ENCODE data around the gene LDB2.

Gene LDB2

GRCh38 chr4:16884673-16885460 is 13.6 kb downstream of the LDB2 start:
- no peak for DNase-seq

DNA sequence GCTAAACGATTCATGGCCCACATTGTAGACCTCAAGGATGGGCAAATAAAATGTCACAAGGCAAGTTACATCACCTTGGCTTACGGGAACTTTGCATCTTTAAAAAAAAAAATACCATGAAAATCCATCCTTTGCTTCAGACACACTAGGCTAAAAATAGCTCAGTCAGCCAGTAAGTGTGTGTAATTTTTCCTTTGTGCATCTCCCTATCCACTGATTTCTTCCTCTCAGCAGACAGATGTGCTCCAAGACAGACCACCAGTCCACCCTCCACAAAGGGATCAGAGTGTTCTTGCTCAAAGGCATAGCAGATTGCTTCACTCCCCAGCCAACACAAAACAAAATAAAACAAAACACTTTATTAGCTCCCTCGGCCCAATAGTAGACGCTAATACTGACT is 14.6 kb downstream of the LDB2 start:
- no peak for DNase-seq

- no peak for DNase-seq
These were observed 17.1 kb downstream of the LDB2 start for GRCh38 chr4:16881151-16881884.

DNA sequence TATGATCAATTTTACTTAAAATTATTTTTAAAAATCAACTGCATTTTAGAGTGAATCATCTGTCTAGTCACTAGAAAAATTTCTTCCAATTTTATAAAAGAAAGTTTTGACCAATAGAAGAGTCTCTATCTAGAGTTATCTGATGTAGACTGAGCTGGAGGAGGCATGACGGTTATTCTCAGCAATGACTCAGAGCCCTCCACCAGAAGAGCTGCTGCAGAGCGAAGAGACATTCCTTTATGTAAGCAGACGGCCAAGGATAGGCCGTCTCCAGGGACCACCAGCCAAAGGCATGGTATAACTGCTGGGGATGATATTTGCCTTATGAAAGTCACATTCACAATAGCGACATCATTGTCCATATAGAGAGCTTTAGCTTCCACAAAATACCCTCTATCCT is 23.0 kb downstream of the LDB2 start:
- DNase-seq: no peak

- DNase-seq: no peak
These were observed 28.7 kb downstream of the LDB2 start for GRCh38 chr4:16869594-16870245.

DNA sequence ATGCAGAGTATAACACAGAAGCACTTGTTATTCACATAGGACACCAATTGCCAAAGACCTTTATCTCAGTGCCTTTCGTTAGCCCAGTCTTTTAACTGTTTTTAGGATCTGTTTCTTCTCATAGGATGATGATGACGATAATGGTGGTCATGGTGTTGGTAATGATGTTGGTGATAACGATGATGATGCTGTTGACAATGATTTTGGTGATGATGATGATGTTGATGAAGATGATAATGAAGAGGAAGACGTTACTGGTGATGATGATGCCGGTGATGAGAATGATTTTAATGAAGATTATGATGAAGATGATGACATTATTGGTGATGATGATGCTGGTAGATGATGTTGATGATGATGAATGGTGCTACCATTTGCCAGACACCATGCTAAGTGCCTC is 29.8 kb downstream of the LDB2 start:
- DNase-seq: no peak

DNA sequence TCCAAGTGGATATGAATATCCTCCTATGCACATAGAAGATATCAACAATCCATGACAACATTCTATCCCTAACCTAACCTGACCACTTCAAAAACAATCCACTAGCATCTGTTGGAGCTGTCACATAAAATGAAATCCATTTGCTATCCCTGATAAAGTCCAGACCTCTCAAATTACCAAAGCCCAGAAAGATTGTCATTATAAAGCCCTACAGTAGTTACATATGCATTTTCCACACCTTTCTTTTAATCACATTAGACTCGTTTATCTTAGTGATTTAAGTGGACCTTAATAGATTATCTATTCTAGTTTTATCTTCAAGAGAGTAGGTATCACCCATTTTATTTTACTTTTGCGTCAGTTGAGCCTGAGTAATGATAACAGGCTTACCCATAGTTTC is 30.6 kb downstream of the LDB2 start:
- no peak for DNase-seq

DNA sequence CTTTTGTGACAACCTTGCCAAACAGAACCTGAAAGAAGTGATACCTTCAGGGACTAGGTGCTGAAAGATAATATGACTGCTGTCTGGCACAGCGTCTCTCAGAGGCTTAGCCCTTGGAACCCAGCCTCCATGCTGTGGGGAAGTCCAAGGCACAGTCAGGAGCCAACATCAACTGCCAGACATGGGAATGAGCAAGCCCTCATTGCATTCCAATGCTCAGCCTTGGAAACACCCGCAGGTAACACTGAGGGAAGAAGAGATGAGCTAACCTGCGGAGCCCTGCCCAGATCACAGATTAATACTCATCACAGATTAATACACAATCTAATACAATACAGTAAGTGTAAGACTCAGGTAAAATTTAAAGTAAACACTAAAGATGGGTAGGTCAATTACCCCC is 31.5 kb downstream of the LDB2 start:
- no peak for DNase-seq

- no peak for DNase-seq
These were observed 32.6 kb downstream of the LDB2 start for GRCh38 chr4:16865897-16866283.

DNA sequence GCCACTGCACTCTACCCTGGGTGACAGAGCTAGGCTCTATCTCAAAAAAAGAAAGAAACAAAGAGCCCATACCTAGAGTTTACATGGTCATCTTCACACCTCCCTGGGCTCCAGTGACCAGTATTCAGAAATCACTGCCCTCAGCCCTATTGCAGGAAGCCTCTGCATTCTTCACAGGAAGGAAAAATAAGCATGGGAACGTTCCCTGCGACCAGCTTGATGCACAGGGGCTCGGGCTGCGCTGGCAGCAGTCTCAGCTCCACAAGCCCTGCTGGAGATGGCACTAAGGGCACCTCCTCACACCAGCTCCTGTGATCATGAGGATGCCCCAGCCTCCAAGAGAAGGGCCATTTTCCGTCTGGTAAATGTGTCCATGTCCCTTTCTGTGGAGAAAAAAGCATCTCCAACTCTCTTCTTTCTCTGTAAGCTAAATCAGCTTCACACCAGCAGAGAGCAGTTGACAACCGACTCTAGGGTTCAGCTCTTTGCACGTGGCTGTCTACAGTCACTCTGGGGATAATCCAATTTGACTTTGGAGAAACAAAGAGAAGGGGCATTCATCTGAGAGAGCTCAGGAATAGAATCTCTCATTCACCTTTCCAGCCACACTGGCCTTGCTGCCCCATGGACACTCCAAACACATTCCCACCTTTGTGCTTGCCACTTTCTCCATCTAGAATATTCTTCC is 33.1 kb downstream of the LDB2 start:
- DNase-seq: no peak

DNA sequence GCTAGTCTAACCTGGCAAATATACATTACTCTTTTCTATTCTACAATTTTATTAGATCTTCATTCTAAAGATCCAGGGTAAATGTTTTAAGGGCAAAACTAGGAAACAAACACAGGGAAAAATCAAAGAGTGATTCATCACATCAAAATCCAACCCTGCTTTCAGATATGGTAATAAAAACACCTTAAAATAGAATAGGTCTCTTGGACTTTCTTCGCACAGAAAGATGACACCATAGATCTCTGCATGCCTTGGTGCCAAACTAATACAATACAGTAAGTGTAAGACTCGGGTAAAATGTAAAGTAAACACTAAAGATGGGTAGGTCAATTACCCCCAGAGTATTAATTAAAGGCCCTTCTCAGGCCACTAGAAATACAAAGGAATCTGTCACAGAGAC is 34.2 kb downstream of the LDB2 start:
- DNase-seq: no peak

DNA sequence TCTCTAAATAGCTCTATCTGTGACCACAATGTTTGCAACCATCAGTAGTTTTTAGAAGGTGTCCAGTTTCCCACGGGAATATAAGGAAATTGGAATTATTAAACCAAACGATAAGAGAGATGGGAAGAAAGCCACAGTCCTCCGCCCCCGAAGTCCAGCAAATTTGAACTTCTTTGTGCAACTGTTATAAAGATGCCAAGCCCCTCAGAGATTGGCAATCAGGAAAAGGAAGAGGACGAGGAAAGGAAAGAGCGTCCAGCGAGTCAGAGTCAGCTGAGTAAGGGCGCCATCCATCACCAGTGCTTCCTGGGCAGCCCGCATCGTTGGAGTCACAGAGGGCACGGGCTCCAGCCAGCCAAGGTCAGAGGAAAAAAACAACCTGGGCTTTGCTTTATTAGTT is 35.7 kb downstream of the LDB2 start:
- DNase-seq: no peak

DNA sequence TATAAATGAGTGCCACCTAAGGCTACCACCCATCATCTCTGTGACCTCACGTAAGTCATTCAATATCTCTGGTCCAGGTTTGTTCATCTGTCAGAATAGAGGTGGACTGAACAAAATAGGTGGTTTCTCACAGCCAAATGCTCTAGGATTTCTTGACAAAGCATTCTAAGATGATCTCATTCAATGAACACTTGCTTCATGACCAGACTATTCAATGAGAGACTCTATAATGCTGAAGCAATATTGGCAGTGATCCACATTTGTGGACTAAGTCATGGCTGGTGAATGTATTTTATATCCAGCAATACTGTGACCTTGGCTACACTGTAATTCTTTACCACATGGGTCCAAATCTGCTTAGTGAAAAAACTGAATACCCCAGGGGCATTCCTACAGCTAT is 37.9 kb downstream of the LDB2 start:
- no peak for DNase-seq

- DNase-seq: no peak
These were observed 39.4 kb downstream of the LDB2 start for GRCh38 chr4:16859031-16859430.

DNA sequence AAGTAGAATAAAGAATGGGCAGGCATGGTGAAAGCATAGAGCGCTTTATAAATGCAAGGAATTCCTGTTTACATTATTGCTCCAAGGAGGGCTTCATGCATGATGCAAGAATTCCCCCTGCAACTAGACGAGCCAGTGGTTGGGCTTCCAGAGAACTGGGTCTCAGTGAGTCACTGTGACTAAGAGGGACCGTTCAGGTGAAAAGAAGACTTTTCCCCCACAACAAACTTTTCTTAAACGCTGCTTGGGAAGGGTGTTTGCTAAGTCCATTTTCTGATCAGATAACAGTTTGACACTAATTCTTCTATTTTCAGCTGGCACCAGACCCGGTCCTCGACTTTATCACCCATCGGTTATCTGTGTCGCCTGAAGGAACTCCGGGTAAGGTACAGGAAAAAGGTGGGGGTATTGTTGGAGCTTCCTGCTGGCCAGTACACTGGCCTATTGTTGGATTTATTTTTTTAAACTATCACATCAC is 40.1 kb downstream of the LDB2 start:
- no peak for DNase-seq

GRCh38 chr4:16857425-16857824 is 41.0 kb downstream of the LDB2 start:
- DNase-seq: no peak

GRCh38 chr4:16853640-16854039 is 44.8 kb downstream of the LDB2 start:
- no peak for DNase-seq

DNA sequence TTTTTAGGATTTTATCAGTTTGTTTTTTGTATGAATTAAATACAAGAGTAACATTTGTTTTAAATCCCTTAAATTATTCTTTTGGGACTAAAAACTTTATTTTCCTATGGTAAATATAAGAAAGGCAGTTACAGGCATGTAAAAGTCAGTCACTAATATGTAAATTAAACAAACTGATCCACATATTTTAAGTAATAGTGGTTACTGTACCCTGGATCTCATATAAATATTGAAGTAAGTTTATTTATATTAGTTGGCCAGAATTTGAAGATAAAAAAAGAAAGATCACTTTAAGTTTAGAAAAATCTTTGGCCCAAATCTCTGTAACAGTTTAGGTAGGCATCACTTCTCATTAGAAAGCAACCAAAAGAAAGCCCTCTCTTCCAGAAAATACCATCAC is 45.8 kb downstream of the LDB2 start:
- DNase-seq: no peak

DNA sequence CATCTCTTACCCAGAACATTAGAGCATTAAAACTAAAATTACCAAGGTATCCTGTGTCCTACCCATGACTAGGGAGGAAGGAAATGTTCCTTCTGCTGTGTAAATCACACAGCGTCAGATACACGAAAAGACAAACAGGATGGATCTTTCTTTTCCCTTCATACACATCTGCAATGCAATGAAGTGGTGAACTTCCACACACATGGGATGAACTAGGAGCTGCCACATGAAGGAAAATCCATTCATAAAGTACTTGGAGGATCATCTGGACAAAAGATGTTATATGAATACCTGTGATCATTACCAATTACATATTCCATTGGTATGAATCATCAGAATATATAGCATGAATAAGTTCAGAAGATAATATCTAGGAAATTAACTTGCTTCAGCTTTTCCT is 46.2 kb downstream of the LDB2 start:
- DNase-seq: no peak

- DNase-seq: no peak
These were observed 51.8 kb downstream of the LDB2 start for GRCh38 chr4:16846540-16847117.

- DNase-seq: no peak
These were observed 53.4 kb downstream of the LDB2 start for GRCh38 chr4:16844816-16845586.
